Nephron (organoid): ENCODE measurements around the gene YWHAH.

Experiments used
- H3K27ac Mint-ChIP-seq, 3 experiments: 2 replicates each; pipeline ENCODE4 v1.8.0; 2020; ENCODE audit warnings: mixed read lengths in 3 of 3, mild to moderate bottlenecking in 2 of 3, moderate library complexity in 1 of 3
- H3K27me3 Mint-ChIP-seq: 2 replicates; pipeline ENCODE4 v1.8.0; 2021; ENCODE audit warnings: low read depth, mild to moderate bottlenecking, moderate library complexity, mixed read lengths
- H3K36me3 Mint-ChIP-seq: 2 replicates; pipeline ENCODE4 v1.8.0; 2020; ENCODE audit warnings: low read depth, mixed read lengths
- H3K4me1 Mint-ChIP-seq: 2 replicates; pipeline ENCODE4 v1.8.0; 2020; ENCODE audit warnings: mixed read lengths
- H3K4me3 Mint-ChIP-seq, 3 experiments: 2 replicates each; pipeline ENCODE4 v1.8.0; 2020; ENCODE audit warnings: mild to moderate bottlenecking in 3 of 3, mixed read lengths in 3 of 3, moderate library complexity in 2 of 3
- H3K9me3 Mint-ChIP-seq: 2 replicates; pipeline ENCODE4 v1.8.0; 2020; ENCODE audit warnings: mixed read lengths
- CTCF ChIP-seq, 3 experiments: fragments of 200-600 bp; sonication (generic); IDR thresholded peaks; one replicate each; pipeline ENCODE4 v1.5.0; 2021; ENCODE audit warnings: antibody characterized with exemption in 3 of 3; ENCODE audit not compliant: unreplicated experiment in 3 of 3

YWHAH gene

GRCh38 chr22:31899669-31900068 lies 44.7 kb upstream of the YWHAH start:
- Mint-ChIP-seq H3K4me1 (peaks cover 39% of the 10 kb centered on the region), H3K27ac (peak overlapping the region in 1 of 3 experiments; percentile 15), H3K27me3 (no peaks in the 10 kb centered on the region), H3K9me3 (no peaks in the 10 kb centered on the region), H3K4me3 (no peak overlapping the region), H3K36me3 (peaks cover 20% of the 10 kb centered on the region)
- no peak for TF ChIP-seq CTCF (IDR thresholded peaks at IDR 0.05; ENCODE audit: unreplicated experiment in 3 of 3)

GRCh38 chr22:31901388-31902137 lies 42.8 kb upstream of the YWHAH start:
- no peak for TF ChIP-seq CTCF (IDR thresholded peaks at IDR 0.05; ENCODE audit: unreplicated experiment in 3 of 3)
- Mint-ChIP-seq H3K27ac (peak overlapping the region in 2 of 3 experiments; percentile 30 to 34), H3K4me1 (peaks cover 26% of the 10 kb centered on the region), H3K4me3 (no peak overlapping the region), H3K27me3 (no peaks in the 10 kb centered on the region), H3K36me3 (peaks cover 29% of the 10 kb centered on the region), H3K9me3 (no peaks in the 10 kb centered on the region)

GRCh38 chr22:31904651-31905050 lies 39.7 kb upstream of the YWHAH start:
- H3K4me3 Mint-ChIP-seq = no peak overlapping the region
- H3K27ac Mint-ChIP-seq = no peak overlapping the region
- no peak for TF ChIP-seq CTCF (IDR thresholded peaks at IDR 0.05; ENCODE audit: unreplicated experiment in 3 of 3)
- no peaks in the 10 kb centered on the region for H3K9me3 Mint-ChIP-seq
- H3K27me3 Mint-ChIP-seq = no peaks in the 10 kb centered on the region
- peaks cover 45% of the 10 kb centered on the region for H3K36me3 Mint-ChIP-seq
- peaks cover 5% of the 10 kb centered on the region for H3K4me1 Mint-ChIP-seq

- H3K27ac Mint-ChIP-seq = no peak overlapping the region
- H3K27me3 Mint-ChIP-seq = no peaks in the 10 kb centered on the region
- TF ChIP-seq CTCF (IDR thresholded peaks at IDR 0.05; ENCODE audit: unreplicated experiment in 3 of 3) = no peak
- H3K4me1 Mint-ChIP-seq = peaks cover 5% of the 10 kb centered on the region
- H3K36me3 Mint-ChIP-seq = peaks cover 50% of the 10 kb centered on the region
- no peak overlapping the region for H3K4me3 Mint-ChIP-seq
- no peaks in the 10 kb centered on the region for H3K9me3 Mint-ChIP-seq
Measured at GRCh38 chr22:31905356-31905755, 39.0 kb upstream of the YWHAH start.

- no peak for TF ChIP-seq CTCF (IDR thresholded peaks at IDR 0.05; ENCODE audit: unreplicated experiment in 3 of 3)
- Mint-ChIP-seq H3K27me3 (no peaks in the 10 kb centered on the region), H3K9me3 (no peaks in the 10 kb centered on the region), H3K36me3 (peaks cover 52% of the 10 kb centered on the region), H3K4me1 (peaks cover 5% of the 10 kb centered on the region), H3K27ac (no peak overlapping the region), H3K4me3 (no peak overlapping the region)
Measured at GRCh38 chr22:31906086-31906485, 38.2 kb upstream of the YWHAH start.

- Mint-ChIP-seq H3K27me3 (no peaks in the 10 kb centered on the region), H3K36me3 (peaks cover 48% of the 10 kb centered on the region)
Measured at GRCh38 chr22:31906569-31906968, 37.8 kb upstream of the YWHAH start.

More at GRCh38 chr22:31906569-31906968, 37.8 kb upstream of the YWHAH start:
- Mint-ChIP-seq H3K9me3 (no peaks in the 10 kb centered on the region), H3K4me3 (no peak overlapping the region), H3K27ac (no peak overlapping the region), H3K4me1 (peaks cover under 1% of the 10 kb centered on the region)
- TF ChIP-seq CTCF (IDR thresholded peaks at IDR 0.05; ENCODE audit: unreplicated experiment in 3 of 3) = no peak
